Measurements from ENCODE around the gene CISH.

The CISH gene

GRCh38 chr3:50616770-50617095 lies 5.2 kb upstream of the CISH start:
- TF ChIP-seq CTCF (IDR thresholded peaks at IDR 0.05; ENCODE audit: low read length, missing control alignments) = no peak
- H3K4me3 ChIP-seq (replicated peaks; ENCODE audit: low read depth, low read length) = peak overlapping the region; percentile 80
- peak; percentile 88 for DNase-seq (ENCODE audit: low read depth)

GRCh38 chr3:50616003-50616769 lies 4.6 kb upstream of the CISH start:
- no peak for TF ChIP-seq CTCF (IDR thresholded peaks at IDR 0.05; ENCODE audit: low read length, missing control alignments)
- H3K4me3 ChIP-seq (replicated peaks; ENCODE audit: low read depth, low read length) = peak overlapping the region; percentile 80
- DNase-seq (ENCODE audit: low read depth) = peak; percentile 86

- no peak for TF ChIP-seq CTCF (IDR thresholded peaks at IDR 0.05; ENCODE audit: low read length, missing control alignments)
- no peak for DNase-seq (ENCODE audit: low read depth)
- no peak overlapping the region for H3K4me3 ChIP-seq (replicated peaks; ENCODE audit: low read depth, low read length)
Measured at GRCh38 chr3:50615190-50615589, 3.6 kb upstream of the CISH start.

GRCh38 chr3:50612970-50613846 lies 1.6 kb upstream of the CISH start:
- no peak overlapping the region for H3K4me3 ChIP-seq (replicated peaks; ENCODE audit: low read depth, low read length)
- TF ChIP-seq CTCF (IDR thresholded peaks at IDR 0.05; ENCODE audit: low read length, missing control alignments) = no peak
- no peak for DNase-seq (ENCODE audit: low read depth)

- TF ChIP-seq CTCF (IDR thresholded peaks at IDR 0.05; ENCODE audit: low read length, missing control alignments) = no peak
- H3K4me3 ChIP-seq (replicated peaks; ENCODE audit: low read depth, low read length) = peak overlapping the region; percentile 68
- DNase-seq (ENCODE audit: low read depth) = no peak
Measured at GRCh38 chr3:50612234-50612882, 784 bp upstream of the CISH start.

GRCh38 chr3:50610992-50611463 lies 546 bp downstream of the CISH start:
- TF ChIP-seq CTCF (IDR thresholded peaks at IDR 0.05; ENCODE audit: low read length, missing control alignments) = no peak
- no peak for DNase-seq (ENCODE audit: low read depth)
- H3K4me3 ChIP-seq (replicated peaks; ENCODE audit: low read depth, low read length) = peak overlapping the region; percentile 68
